Measurements from ENCODE around the gene SLBP. TPM values are rescaled to one million over a fixed set of nuclear protein-coding genes. Genes with fewer than 3 reads are reported as not detected.

Gene SLBP
- total and polyA plus RNA-seq, 10 of the 15 experiments (the other 5 are each of a cell fraction or from before 2014, with no cell fraction given): 94.4 to 278 (median 158) TPM

DNA sequence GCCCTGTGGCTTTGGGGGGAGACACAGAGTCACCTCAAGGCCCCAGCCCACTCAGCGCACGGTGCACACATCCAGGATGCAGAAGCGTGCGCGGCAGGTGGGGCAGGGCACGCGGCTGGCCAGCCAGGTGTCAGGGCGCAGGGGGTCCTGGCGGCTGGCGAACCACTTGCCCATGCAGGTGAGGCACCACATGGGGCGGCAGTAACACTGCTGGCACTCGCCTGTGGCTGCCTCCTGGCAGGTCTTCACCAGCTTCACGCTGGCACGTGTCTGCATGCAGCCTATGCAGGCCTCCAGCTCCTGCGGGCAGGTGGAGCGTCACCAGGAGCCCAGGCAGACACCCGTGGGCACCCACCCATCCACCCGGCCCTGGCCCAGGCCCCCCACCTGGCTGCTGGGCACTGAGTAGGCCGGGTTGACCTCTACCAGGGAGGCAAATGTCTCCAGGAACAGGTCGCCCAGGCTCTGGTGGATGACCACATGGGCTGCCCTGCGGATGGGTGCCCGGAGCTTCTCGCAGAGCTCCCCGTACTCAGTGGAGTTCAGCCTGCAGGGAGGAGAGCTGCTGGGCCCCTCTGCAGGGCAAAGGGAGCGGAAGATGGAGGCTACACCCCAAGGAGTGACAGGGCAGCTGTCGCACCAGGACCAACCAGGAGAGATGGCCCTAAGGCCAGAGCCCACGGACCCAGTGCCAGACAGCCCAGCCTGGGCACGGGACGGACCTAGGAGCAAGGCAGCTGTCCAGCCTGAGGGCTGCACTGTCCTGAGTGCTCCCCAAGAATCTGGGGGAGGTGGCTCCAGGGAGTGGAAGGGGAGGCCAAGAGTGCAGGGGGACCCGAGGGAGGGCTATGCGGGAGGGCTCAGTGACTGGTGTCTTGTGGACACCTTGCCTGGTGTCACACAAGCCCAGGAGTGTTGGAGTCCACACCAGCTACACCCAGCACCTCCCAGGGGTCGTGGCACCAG lies 5.3 kb upstream of the SLBP start:
- Histone ChIP-seq H3K79me2 (ENCODE audit: control insufficient read depth, insufficient read depth, low read length) (peaks cover 70% of the 10 kb centered on the region), H2AFZ (ENCODE audit: control insufficient read depth, low read depth, low read length) (no peak overlapping the region), H3K27me3 (replicated peaks in 1 of 2; ENCODE audit: control insufficient read depth in 2 of 2, insufficient read depth in 2 of 2, low read length in 1 of 2) (no peaks in the 10 kb centered on the region), H3K27ac (ENCODE audit: control insufficient read depth, insufficient read depth) (no peak overlapping the region), H3K4me1 (ENCODE audit: control insufficient read depth, insufficient read depth, low read length) (peaks cover 33% of the 10 kb centered on the region), H3K4me3 (no peak overlapping the region), H3K36me3 (ENCODE audit: control insufficient read depth in 2 of 2, insufficient read depth in 2 of 2, low read length in 1 of 2) (peaks cover 4 to 6% of the 10 kb centered on the region in 2 experiments), H3K9ac (ENCODE audit: control insufficient read depth, insufficient read depth, low read length) (no peak overlapping the region), H3K9me3 (replicated peaks; ENCODE audit: control insufficient read depth, insufficient read depth, low read length) (no peaks in the 10 kb centered on the region), H4K20me1 (ENCODE audit: control insufficient read depth, insufficient read depth) (peaks cover 4% of the 10 kb centered on the region), H3K4me2 (ENCODE audit: control insufficient read depth, insufficient read depth) (no peak overlapping the region)
- DNase-seq (ENCODE audit: low read depth, low spot score) (no peak), FAIRE-seq (no peak), ATAC-seq (no peak)
- ChIA-PET POLR2A (interaction anchor here (0.7 kb wide), 1 partner anchor 8 kb away, joined by 3 read pairs; no protein-coding TSS in a partner anchor), SMC1A (ENCODE audit: uncharacterized antibody, unreplicated experiment) (interaction anchor here (11.0 kb wide), 1 partner anchor 24 kb away, joined by 132 read pairs; no protein-coding TSS in a partner anchor), CTCF (interaction anchor here (15.5 kb wide), 1 partner anchor 24 kb away, joined by 317 read pairs; no protein-coding TSS in a partner anchor), RAD21 (ENCODE audit: unreplicated experiment) (interaction anchor here (1.3 kb wide), 1 partner anchor 9 kb away, joined by 3 read pairs; no protein-coding TSS in a partner anchor)
- in situ Hi-C loops (cut with MboI) (no loop called here), intact Hi-C loops (cut with micrococcal nuclease; ENCODE audit: unreplicated experiment) (no loop called here)
- TF ChIP-seq LARP7 (IDR thresholded peaks at IDR 0.05) (no peak), CHD1 (IDR thresholded peaks at IDR 0.05; ENCODE audit: low read depth, low read length) (no peak), NR2C2 (IDR thresholded peaks at IDR 0.05; ENCODE audit: borderline replicate concordance, control insufficient read depth, insufficient read length, low read depth) (no peak), MEF2A (IDR thresholded peaks at IDR 0.05; ENCODE audit: insufficient read depth, low read depth, low read length) (no peak), PAX5 (IDR thresholded peaks at IDR 0.05; ENCODE audit: borderline replicate concordance, low read depth, low read length) (no peak), POLR2AphosphoS5 (IDR thresholded peaks at IDR 0.05; ENCODE audit: low read length) (0 out of 2 replicates have a peak, but pooled peaks have one; percentile 9)
- 93% methylated on average over 32 of the region's 32 CpGs for WGBS (ENCODE audit: insufficient coverage, insufficient replicate concordance, low lambda C conversion rate, missing lambda C conversion rate)
- no TSS peak for BruUV-seq (replicated peaks)

Data from GM12878 (cell line).